ENCODE results near the gene CCDC14. TPM values are rescaled to one million over a fixed set of nuclear protein-coding genes. Genes with fewer than 3 reads are reported as not detected.
"Not testable (repeated sequence)": the region's sequence is repeated elsewhere in the genome, so short reads cannot be mapped to it uniquely, and the experiment has no call there.

CCDC14 gene
- total RNA-seq: 11.8 TPM

GRCh38 chr3:123960781-123961507, at the start of gene CCDC14:
Gene CCDC14, minus strand, starts transcription at chr3:123961229. Its CDS starts 56 bp downstream, at chr3:123961173.
- ATAC-seq: peak; percentile 92

- not testable (repeated sequence) for ATAC-seq
Measured at GRCh38 chr3:124008321-124008720, 47.3 kb upstream of the CCDC14 start.

GRCh38 chr3:124007186-124007585, 46.2 kb upstream of the CCDC14 start:
- ATAC-seq: no peak

GRCh38 chr3:124002405-124003079, 41.5 kb upstream of the CCDC14 start:
- not testable (repeated sequence) for ATAC-seq

- ATAC-seq: not testable (repeated sequence)
Measured at GRCh38 chr3:124001366-124001765, 40.3 kb upstream of the CCDC14 start.

GRCh38 chr3:123997543-123997942, 36.5 kb upstream of the CCDC14 start:
- no peak for ATAC-seq

GRCh38 chr3:123993818-123994217, 32.8 kb upstream of the CCDC14 start:
- no peak for ATAC-seq

GRCh38 chr3:123991730-123992588, 30.9 kb upstream of the CCDC14 start, which contains the start of gene ROPN1:
Gene ROPN1, minus strand, starts transcription at chr3:123992124. Its CDS starts 11,643 bp downstream, at chr3:123980481.
- ATAC-seq: peak; percentile 82

GRCh38 chr3:123986427-123986826, 25.4 kb upstream of the CCDC14 start:
- no peak for ATAC-seq

- no peak for ATAC-seq
Measured at GRCh38 chr3:123984957-123985356, 23.9 kb upstream of the CCDC14 start.

GRCh38 chr3:123984350-123984749, 23.3 kb upstream of the CCDC14 start:
- no peak for ATAC-seq

GRCh38 chr3:123981317-123981716, 20.3 kb upstream of the CCDC14 start:
- ATAC-seq: peak; percentile 53

GRCh38 chr3:123980539-123980938, 19.5 kb upstream of the CCDC14 start:
- ATAC-seq: no peak

GRCh38 chr3:123979525-123980501, 18.8 kb upstream of the CCDC14 start:
- peak; percentile 90 for ATAC-seq

GRCh38 chr3:123976904-123977303, 15.9 kb upstream of the CCDC14 start:
- ATAC-seq: not testable (repeated sequence)

GRCh38 chr3:123976181-123976898, 15.3 kb upstream of the CCDC14 start:
- not testable (repeated sequence) for ATAC-seq

GRCh38 chr3:123975030-123975429, 14.0 kb upstream of the CCDC14 start:
- ATAC-seq: not testable (repeated sequence)

GRCh38 chr3:123971406-123971805, 10.4 kb upstream of the CCDC14 start:
- ATAC-seq: no peak

GRCh38 chr3:123967260-123967659, 6.2 kb upstream of the CCDC14 start:
- ATAC-seq: not testable (repeated sequence)

GRCh38 chr3:123966799-123967198, 5.8 kb upstream of the CCDC14 start:
- ATAC-seq: peak; percentile 42

GRCh38 chr3:123964793-123965192, 3.8 kb upstream of the CCDC14 start:
- ATAC-seq: not testable (repeated sequence)

Data from esophagus mucosa (tissue), 1 donor.